H9 (cell line): ENCODE measurements around the gene KRT5. TPM values are rescaled to one million over a fixed set of nuclear protein-coding genes. Genes with fewer than 3 reads are reported as not detected.

Source experiments
- DNase-seq: peaks from one replicate; pipeline ENCODE4 v3.0.0-alpha.2; 2017
- H2AFZ ChIP-seq: one replicate; pipeline ENCODE4 v1.6.1; 2013; ENCODE audit warnings: mild to moderate bottlenecking, low read length, control low read depth, moderate library complexity
- H2AK5ac ChIP-seq: 2 replicates; pipeline ENCODE4 v1.6.1; 2013; ENCODE audit warnings: low read length, control low read depth, mixed read lengths; ENCODE audit not compliant: insufficient read length
- H2BK120ac ChIP-seq: one replicate; pipeline ENCODE4 v1.6.1; 2013; ENCODE audit warnings: low read depth, mild to moderate bottlenecking, low read length, control low read depth, inconsistent platforms; ENCODE audit not compliant: poor library complexity, severe bottlenecking
- H2BK12ac ChIP-seq: 2 replicates; pipeline ENCODE4 v1.6.1; 2013; ENCODE audit warnings: low read length, control low read depth, mixed read lengths, low read depth; ENCODE audit not compliant: insufficient read length
- H2BK15ac ChIP-seq: 2 replicates; pipeline ENCODE4 v1.6.1; 2013; ENCODE audit warnings: low read depth, low read length, control low read depth
- H2BK20ac ChIP-seq: one replicate; pipeline ENCODE4 v1.6.1; 2013; ENCODE audit warnings: low read depth, mild to moderate bottlenecking, low read length, control low read depth, inconsistent platforms; ENCODE audit not compliant: poor library complexity, severe bottlenecking
- H2BK5ac ChIP-seq: 2 replicates; pipeline ENCODE4 v1.6.1; 2013; ENCODE audit warnings: low read length, control low read depth, mixed read lengths; ENCODE audit not compliant: insufficient read length
- H3K14ac ChIP-seq: 2 replicates; pipeline ENCODE4 v1.6.1; 2013; ENCODE audit warnings: low read length, control low read depth; ENCODE audit not compliant: insufficient read depth
- H3K18ac ChIP-seq: 2 replicates; pipeline ENCODE4 v1.6.1; 2013; ENCODE audit warnings: low read depth, mild to moderate bottlenecking, mixed read lengths, low read length, control low read depth; ENCODE audit not compliant: insufficient read length
- H3K23ac ChIP-seq: 2 replicates; pipeline ENCODE4 v1.6.1; 2013; ENCODE audit warnings: low read length, control low read depth, mixed read lengths, low read depth; ENCODE audit not compliant: insufficient read length
- H3K23me2 ChIP-seq: 2 replicates; pipeline ENCODE4 v1.6.1; 2013; ENCODE audit warnings: low read depth, mild to moderate bottlenecking, mixed read lengths, low read length, control low read depth; ENCODE audit not compliant: insufficient read length, poor library complexity, severe bottlenecking
- H3K27ac ChIP-seq: 2 replicates; pipeline ENCODE4 v1.5.1; 2013; ENCODE audit warnings: low read length, control low read depth, mixed read lengths, low read depth; ENCODE audit not compliant: insufficient read length
- H3K27me3 ChIP-seq: 2 replicates; pipeline ENCODE4 v1.6.1; 2013; ENCODE audit warnings: low read length, control low read depth, inconsistent platforms; ENCODE audit not compliant: insufficient read depth
- H3K4ac ChIP-seq: 2 replicates; pipeline ENCODE4 v1.6.1; 2013; ENCODE audit warnings: low read depth, mild to moderate bottlenecking, control low read depth, inconsistent platforms, low read length, moderate library complexity
- H3K4me1 ChIP-seq: 2 replicates; pipeline ENCODE4 v1.6.1; 2013; ENCODE audit warnings: low read length, control low read depth, inconsistent platforms; ENCODE audit not compliant: insufficient read depth
- H3K4me2 ChIP-seq: 2 replicates; pipeline ENCODE4 v1.6.1; 2013; ENCODE audit warnings: low read length, control low read depth, mixed read lengths; ENCODE audit not compliant: insufficient read length, insufficient read depth
- H3K56ac ChIP-seq: 2 replicates; pipeline ENCODE4 v1.6.1; 2013; ENCODE audit warnings: low read depth, mild to moderate bottlenecking, mixed read lengths, low read length, control low read depth; ENCODE audit not compliant: insufficient read length
- H3K79me1 ChIP-seq: 2 replicates; pipeline ENCODE4 v1.6.1; 2013; ENCODE audit warnings: low read depth, mild to moderate bottlenecking, moderate library complexity, low read length, control low read depth, inconsistent platforms; ENCODE audit not compliant: insufficient read depth, poor library complexity, severe bottlenecking
- H3K79me2 ChIP-seq: 2 replicates; pipeline ENCODE4 v1.6.1; 2013; ENCODE audit warnings: low read length, control low read depth, inconsistent platforms; ENCODE audit not compliant: insufficient read depth
- H3K9ac ChIP-seq: 2 replicates; pipeline ENCODE4 v1.6.1; 2013; ENCODE audit warnings: low read length, control low read depth, mixed read lengths; ENCODE audit not compliant: insufficient read length; ENCODE audit errors: extremely low read depth
- H3K9me3 ChIP-seq: one replicate; pipeline ENCODE4 v1.6.1; 2013; ENCODE audit warnings: low read depth, low read length, inconsistent platforms; ENCODE audit not compliant: control insufficient read depth
- H3T11ph ChIP-seq: one replicate; pipeline ENCODE4 v1.6.1; 2013; ENCODE audit warnings: mild to moderate bottlenecking, low read length, control low read depth, inconsistent platforms
- H4K20me1 ChIP-seq: one replicate; pipeline ENCODE4 v1.6.1; 2013; ENCODE audit not compliant: control insufficient read depth, insufficient read length, insufficient read depth
- H4K5ac ChIP-seq: 2 replicates; pipeline ENCODE4 v1.6.1; 2013; ENCODE audit warnings: low read depth, mild to moderate bottlenecking, mixed read lengths, low read length, control low read depth; ENCODE audit not compliant: insufficient read length
- H4K8ac ChIP-seq: replicated peaks from 2 replicates; pipeline ENCODE4 v1.6.1; 2013; ENCODE audit warnings: low read length, control low read depth, mixed read lengths, low read depth; ENCODE audit not compliant: insufficient read length
- H4K91ac ChIP-seq: 2 replicates; pipeline ENCODE4 v1.6.1; 2013; ENCODE audit warnings: low read depth, mild to moderate bottlenecking, moderate library complexity, mixed read lengths, low read length, control low read depth; ENCODE audit not compliant: insufficient read length
- H3K27ac Mint-ChIP-seq, 3 experiments: 2 replicates in 2 of 3; 3 replicates in 1 of 3; pipeline ENCODE4 v1.8.0; 2020 to 2021; ENCODE audit warnings: mixed read lengths in 3 of 3, mild to moderate bottlenecking in 1 of 3, moderate library complexity in 1 of 3
- H3K27me3 Mint-ChIP-seq: 2 replicates; pipeline ENCODE4 v1.8.0; 2021; ENCODE audit warnings: low read depth, mild to moderate bottlenecking, moderate library complexity, mixed read lengths
- H3K36me3 Mint-ChIP-seq, 3 experiments: 2 replicates in 2 of 3; 3 replicates in 1 of 3; pipeline ENCODE4 v1.8.0; 2020 to 2021; ENCODE audit warnings: low read depth in 3 of 3, mixed read lengths in 3 of 3; ENCODE audit not compliant: insufficient read depth in 1 of 3
- H3K4me1 Mint-ChIP-seq, 2 experiments: 2 replicates each; pipeline ENCODE4 v1.8.0; 2020; ENCODE audit warnings: mixed read lengths in 2 of 2
- H3K4me3 Mint-ChIP-seq, 2 experiments: 2 replicates in 1 of 2; 3 replicates in 1 of 2; pipeline ENCODE4 v1.8.0; 2020 to 2021; ENCODE audit warnings: mild to moderate bottlenecking in 2 of 2, mixed read lengths in 2 of 2, moderate library complexity in 1 of 2
- H3K9me3 Mint-ChIP-seq, 2 experiments: 2 replicates in 1 of 2; 3 replicates in 1 of 2; pipeline ENCODE4 v1.8.0; 2020; ENCODE audit warnings: mild to moderate bottlenecking in 2 of 2, mixed read lengths in 2 of 2, moderate library complexity in 1 of 2
- WGBS: extraction: QIAGEN DNeasy Blood & Tissue Kit; methylation state at CpG from one replicate; pipeline ENCODE4 v1.1.7; 2013; ENCODE audit warnings: missing lambda C conversion rate, low lambda C conversion rate, mixed read lengths; ENCODE audit not compliant: insufficient read length; ENCODE audit errors: extremely low coverage; 5-methylcytosine and 5-hydroxymethylcytosine counted together
- total RNA-seq: library from RNA; stranded (reverse); gene quantifications from 2 replicates; pipeline ENCODE4 v1.2.1, GENCODE V29; 2021
- TF ChIP-seq, protein P1 (sequence below): fragments of 200-600 bp; sonication (generic); conservative IDR thresholded peaks from 3 replicates; pipeline ENCODE4 v1.8.0; 2021; ENCODE audit warnings: antibody characterized with exemption, mild to moderate bottlenecking

Gene KRT5
- total RNA-seq, 1 experiment from 2014 or later: not detected

DNA sequence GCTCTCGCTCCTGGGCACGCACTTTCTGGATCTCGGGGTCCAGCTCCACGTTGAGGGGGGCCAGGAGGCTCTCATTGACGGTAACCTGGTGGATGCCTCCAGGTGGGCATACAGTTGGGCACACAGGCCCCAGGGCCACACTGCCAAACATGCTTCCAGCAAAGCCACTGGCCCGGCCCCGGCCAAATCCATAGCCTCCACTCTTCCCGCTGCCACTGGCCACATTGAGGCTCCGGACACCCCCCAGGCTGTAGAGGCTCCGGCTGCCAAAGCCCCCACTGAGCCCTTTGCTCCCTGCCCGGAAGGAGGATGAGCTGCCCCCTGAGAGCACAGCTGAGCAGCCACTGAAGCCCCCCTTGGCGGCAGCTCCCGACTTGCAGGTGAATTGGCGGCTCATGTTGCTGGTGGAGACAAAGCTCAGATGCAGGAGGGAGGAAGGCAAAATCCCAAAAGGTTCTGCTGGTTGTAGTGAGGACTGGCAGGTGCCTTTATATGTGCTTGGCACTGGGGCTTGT, 32.5 kb upstream of the KRT5 start, which contains the start of gene KRT71:
Gene KRT71 (minus strand): TSS at position 465 of the 515 bp plus-strand sequence. CDS start 68 bp downstream, at position 397.
- Mint-ChIP-seq H3K27me3 (peaks cover 9% of the 10 kb centered on the region), H3K9me3 (no peaks in the 10 kb centered on the region), H3K4me1 (no peaks in the 10 kb centered on the region), H3K27ac (peak within 1 kb of the TSS in 1 of 3 experiments; percentile 92; a peak in 3 of 7 replicates), H3K36me3 (no peaks in the 10 kb centered on the region), H3K4me3 (no peak within 1 kb of the TSS)
- Histone ChIP-seq H4K8ac (no peak within 1 kb of the TSS), H3K4me2 (no peak within 1 kb of the TSS), H3K23ac (no peak within 1 kb of the TSS), H3K79me2 (no peaks in the 10 kb centered on the region), H3K27ac (no peak within 1 kb of the TSS), H3K4ac (no peak within 1 kb of the TSS), H2BK5ac (no peak within 1 kb of the TSS), H4K91ac (no peak within 1 kb of the TSS), H4K20me1 (no peaks in the 10 kb centered on the region), H3T11ph (no peak within 1 kb of the TSS), H4K5ac (no peak within 1 kb of the TSS), H3K56ac (no peak within 1 kb of the TSS), H3K4me1 (no peaks in the 10 kb centered on the region), H3K23me2 (no peaks in the 10 kb centered on the region), H2AK5ac (no peak within 1 kb of the TSS), H3K79me1 (no peaks in the 10 kb centered on the region), H3K9ac (no peak within 1 kb of the TSS), H2BK120ac (no peak within 1 kb of the TSS), H3K9me3 (no peaks in the 10 kb centered on the region), H3K18ac (no peak within 1 kb of the TSS), H3K27me3 (no peaks in the 10 kb centered on the region), H3K14ac (no peak within 1 kb of the TSS), H2BK12ac (no peak within 1 kb of the TSS), H2AFZ (no peak within 1 kb of the TSS), H2BK20ac (no peak within 1 kb of the TSS), H2BK15ac (no peak within 1 kb of the TSS)
- WGBS: no CpG with 5 or more reads among the region's 14 CpGs
- DNase-seq: no peak
- TF ChIP-seq, protein P1, sequence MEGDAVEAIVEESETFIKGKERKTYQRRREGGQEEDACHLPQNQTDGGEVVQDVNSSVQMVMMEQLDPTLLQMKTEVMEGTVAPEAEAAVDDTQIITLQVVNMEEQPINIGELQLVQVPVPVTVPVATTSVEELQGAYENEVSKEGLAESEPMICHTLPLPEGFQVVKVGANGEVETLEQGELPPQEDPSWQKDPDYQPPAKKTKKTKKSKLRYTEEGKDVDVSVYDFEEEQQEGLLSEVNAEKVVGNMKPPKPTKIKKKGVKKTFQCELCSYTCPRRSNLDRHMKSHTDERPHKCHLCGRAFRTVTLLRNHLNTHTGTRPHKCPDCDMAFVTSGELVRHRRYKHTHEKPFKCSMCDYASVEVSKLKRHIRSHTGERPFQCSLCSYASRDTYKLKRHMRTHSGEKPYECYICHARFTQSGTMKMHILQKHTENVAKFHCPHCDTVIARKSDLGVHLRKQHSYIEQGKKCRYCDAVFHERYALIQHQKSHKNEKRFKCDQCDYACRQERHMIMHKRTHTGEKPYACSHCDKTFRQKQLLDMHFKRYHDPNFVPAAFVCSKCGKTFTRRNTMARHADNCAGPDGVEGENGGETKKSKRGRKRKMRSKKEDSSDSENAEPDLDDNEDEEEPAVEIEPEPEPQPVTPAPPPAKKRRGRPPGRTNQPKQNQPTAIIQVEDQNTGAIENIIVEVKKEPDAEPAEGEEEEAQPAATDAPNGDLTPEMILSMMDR: no peak
